A549 treated with Hydrocortisone at 1 μM for 4 hours (cell line): ENCODE results near the gene MC5R. TPM values are rescaled to one million over a fixed set of nuclear protein-coding genes. Genes with fewer than 3 reads are reported as not detected.

Experiments
- total RNA-seq: library from RNA; stranded (reverse); fragments of 200-300 nt; extraction: Qiagen RNA extraction; gene quantifications from 5 replicates; pipeline ENCODE4 v1.2.3, GENCODE V29; 2022

The MC5R gene
- not detected in 5 replicates for total RNA-seq

DNA sequence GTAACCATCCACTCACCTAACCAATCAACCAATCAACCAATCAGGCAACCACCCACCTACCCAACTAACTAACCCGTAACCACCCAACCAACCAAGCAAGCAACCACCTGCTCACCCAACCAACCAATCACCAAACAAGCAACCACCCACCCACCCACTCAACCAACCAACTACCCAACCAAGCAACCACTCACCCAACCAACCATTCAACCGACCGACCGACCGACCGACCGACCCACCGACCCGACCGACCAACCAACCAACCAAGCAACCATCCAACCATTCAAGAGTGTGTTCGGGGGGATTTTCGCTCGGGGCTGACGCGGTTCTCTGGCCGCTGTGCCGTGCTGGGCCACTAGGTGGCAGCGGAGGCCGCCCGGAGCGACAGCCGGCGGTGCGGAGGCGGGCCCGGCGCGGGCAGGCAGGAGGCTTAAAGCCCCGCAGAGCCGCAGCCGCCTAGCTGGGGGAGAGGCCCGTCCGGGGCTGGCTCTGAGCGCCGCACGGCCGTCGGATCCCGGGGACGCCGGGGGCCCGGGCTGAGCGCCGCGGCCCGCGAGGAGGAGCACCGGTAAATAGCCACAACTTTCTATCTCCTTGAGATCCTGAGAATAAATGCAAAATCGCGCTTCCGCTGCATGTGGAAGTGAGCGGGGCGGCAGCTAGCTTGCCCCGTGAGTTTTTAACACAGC is at the start of gene MC5R:
MC5R (plus strand) TSS at position 443 of the 689 bp plus-strand sequence. CDS start 1,617 bp downstream, outside the sequence.

Other genes with a start within 250 kb of the MC5R start
- 22.9 to 27.2 TPM (median 25.1 TPM) in 5 replicates for gene FAM210A, start 97.6 kb upstream of the MC5R start, total RNA-seq
- 16.2 to 19.2 TPM (median 18.1 TPM) in 5 replicates for gene RNMT, start 97.5 kb upstream of the MC5R start, total RNA-seq
- not detected in 5 replicates for gene MC2R, start 91.4 kb downstream of the MC5R start, total RNA-seq